Measurements from ENCODE around the gene LAMTOR5.
A peak's percentile ranks its signal among the peaks of the same experiment; 100 is the strongest.
"Not testable (repeated sequence)": the region's sequence is repeated elsewhere in the genome, so short reads cannot be mapped to it uniquely, and the experiment has no call there.

The LAMTOR5 gene

DNA sequence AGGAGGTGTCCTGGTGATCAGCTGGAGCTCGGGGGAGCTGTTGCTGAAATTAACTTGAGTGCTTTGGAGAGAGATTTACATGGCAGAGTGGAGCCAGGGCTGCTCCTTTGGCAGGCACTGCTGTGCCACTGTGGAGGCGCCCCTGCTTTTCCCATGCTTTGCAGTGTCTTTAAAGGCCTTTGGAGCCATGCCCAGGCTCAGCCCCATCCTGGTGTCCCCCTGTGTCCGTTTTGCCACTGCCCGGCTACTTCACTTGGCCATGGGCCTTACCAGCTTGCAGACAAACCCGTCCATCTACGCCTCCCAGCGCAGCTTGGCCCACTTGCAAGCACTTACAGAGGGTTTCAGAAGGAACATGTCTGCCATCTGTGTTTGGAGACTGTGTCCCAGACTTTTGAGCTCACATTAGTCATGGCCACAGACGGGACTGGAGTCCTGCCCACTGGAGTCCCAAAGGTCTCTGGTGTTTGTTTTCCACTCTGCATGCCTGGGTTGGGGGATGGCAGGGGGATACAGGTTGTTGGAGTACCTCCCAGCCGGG, 18.2 kb upstream of the LAMTOR5 start:
- Histone ChIP-seq H3K4me1 (peaks cover 0 to 4% (median 0%) of the 10 kb centered on the region in 4 donors), H3K4me3 (no peak overlapping the region), H3K9me3 (no peaks in the 10 kb centered on the region), H3K27me3 (peaks cover 0 to 4% of the 10 kb centered on the region in 2 donors), H3K27ac (peak overlapping the region in 1 of 2 donors; percentile 5), H3K36me3 (no peaks in the 10 kb centered on the region)
- peak; percentile 68 to 71 for DNase-seq
- intact Hi-C loops (cut with DNase I; ENCODE audit: low total_unique reads) = no loop called here
- TF ChIP-seq, protein P1, sequence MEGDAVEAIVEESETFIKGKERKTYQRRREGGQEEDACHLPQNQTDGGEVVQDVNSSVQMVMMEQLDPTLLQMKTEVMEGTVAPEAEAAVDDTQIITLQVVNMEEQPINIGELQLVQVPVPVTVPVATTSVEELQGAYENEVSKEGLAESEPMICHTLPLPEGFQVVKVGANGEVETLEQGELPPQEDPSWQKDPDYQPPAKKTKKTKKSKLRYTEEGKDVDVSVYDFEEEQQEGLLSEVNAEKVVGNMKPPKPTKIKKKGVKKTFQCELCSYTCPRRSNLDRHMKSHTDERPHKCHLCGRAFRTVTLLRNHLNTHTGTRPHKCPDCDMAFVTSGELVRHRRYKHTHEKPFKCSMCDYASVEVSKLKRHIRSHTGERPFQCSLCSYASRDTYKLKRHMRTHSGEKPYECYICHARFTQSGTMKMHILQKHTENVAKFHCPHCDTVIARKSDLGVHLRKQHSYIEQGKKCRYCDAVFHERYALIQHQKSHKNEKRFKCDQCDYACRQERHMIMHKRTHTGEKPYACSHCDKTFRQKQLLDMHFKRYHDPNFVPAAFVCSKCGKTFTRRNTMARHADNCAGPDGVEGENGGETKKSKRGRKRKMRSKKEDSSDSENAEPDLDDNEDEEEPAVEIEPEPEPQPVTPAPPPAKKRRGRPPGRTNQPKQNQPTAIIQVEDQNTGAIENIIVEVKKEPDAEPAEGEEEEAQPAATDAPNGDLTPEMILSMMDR (IDR thresholded peaks at IDR 0.05) = no peak

DNA sequence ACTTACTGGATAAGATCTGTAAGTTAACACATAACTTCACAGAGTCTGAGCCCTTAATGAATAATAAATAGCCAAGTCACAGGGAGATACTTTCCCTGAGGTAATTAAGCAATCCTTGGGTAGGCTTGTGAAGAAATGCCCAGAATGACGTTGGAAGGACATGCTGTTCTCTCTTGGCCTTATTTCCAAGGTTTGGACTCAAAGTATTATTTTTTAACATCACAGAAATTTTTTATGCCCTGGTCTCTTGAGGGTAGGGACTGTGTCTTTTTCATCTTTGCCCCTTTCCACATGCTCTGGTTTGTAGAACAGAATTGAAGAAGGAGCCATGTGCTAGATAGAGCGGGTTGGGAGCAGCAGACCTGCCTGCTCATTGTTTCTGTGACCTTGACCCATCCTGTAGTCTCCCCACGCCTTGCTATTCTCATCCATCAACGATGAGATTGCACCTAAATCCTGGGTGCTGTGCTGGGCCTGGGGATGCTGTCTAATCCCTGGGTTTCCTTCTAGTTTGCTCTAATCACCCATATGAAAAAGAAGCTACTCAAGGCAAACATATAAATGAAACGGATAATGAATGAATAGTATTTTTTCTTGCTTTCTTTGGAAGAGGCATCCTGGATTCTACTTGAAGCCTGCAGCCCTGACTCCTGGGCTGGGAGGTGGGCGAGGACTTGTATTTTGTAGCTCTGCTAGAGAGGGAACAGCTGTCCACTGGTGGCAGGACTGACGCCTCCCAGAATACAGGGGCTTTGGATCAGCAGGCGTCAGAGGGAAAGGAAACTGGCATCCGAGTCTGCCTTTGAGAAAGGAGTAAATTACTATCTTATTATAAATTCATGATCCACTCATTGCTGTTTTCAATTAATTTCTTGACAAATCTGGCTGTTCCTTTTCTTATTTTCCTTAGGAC, 17.5 kb upstream of the LAMTOR5 start:
- Histone ChIP-seq H3K9me3 (no peaks in the 10 kb centered on the region), H3K27ac (peak overlapping the region in 1 of 2 donors; percentile 5), H3K4me3 (no peak overlapping the region), H3K27me3 (peaks cover 0 to 2% of the 10 kb centered on the region in 2 donors), H3K36me3 (no peaks in the 10 kb centered on the region), H3K4me1 (peaks cover 0 to 4% (median 0%) of the 10 kb centered on the region in 4 donors)
- intact Hi-C loops (cut with DNase I; ENCODE audit: low total_unique reads) = no loop called here
- TF ChIP-seq, protein P1 (IDR thresholded peaks at IDR 0.05) = no peak
- DNase-seq = peak in 1 of 2 donors; percentile 33

DNA sequence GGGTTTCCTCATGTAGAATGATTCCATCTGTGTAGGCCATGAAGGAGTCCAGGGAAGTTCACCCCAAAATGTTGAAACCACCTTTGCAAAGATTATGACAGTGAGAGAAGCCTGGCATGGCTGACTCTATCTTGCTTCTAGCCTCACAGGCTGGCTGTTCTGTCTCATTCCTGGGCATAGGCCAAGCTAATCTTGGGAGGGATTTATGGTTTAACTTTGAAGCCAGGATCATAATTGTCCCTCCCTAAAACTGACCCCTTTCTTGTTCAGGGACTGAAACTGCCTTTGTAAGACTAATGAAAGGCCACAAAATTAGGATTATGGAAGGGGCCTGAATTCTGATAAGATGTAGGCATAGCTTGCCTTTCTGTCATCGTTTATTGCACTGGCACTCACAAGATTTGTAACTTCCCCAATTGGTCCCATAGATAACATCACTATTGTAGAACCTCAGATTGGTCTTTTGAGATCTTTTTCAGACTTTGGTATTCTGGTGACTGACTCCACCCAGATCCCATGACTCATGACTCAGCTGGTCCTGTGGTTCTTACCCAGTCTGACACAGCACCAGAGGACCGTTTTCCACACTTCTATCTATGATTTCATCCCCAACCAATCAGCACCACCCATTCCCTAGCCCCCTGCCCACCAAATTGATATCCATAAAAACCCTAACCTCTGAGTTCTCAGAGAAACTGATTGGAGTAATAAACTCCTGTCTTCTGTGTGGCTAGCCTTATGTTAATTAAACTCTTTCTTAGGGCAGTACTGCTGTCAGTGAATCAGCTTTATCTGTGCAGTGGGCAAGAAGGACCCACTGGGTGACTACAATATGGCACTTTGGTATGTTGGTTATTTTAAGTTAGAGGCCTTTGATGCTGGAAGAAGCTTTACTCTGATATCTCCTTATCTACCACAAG, 13.6 kb upstream of the LAMTOR5 start:
- TF ChIP-seq, protein P1 (IDR thresholded peaks at IDR 0.05) = no peak

DNA sequence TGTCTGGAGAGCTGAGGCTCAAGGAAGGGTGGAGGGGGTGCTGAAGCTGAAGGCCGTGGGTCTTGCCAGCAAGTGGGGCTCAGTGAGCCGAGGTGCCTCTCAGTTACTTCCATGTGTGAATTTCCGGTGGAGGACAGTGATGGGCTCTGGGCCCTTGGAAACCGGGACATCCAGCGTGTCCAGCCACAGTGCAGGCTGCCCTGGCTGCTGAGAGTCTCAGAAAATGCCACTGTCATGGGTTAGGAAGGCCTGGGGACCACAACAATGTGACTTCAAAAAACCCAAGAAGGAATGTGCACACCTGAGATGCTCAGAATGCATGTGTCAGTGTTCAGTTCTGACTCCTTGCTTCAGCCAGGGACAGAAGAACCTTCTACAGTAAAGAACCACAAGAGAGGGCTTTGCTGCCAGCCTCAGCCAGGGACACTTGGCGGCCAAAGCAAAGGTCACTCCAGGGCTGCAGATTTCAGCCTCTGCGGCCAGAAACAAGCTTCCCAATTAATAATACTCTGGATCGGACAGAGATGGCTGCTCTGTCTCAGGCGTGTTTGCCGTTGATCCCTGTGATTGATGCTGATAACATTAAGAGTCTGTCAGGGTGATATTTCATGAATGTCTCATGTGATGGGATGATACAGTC, 12.6 kb upstream of the LAMTOR5 start:
- DNase-seq = peak in 1 of 2 donors; percentile 59
- Histone ChIP-seq H3K9me3 (no peaks in the 10 kb centered on the region), H3K4me3 (no peak overlapping the region), H3K27me3 (no peaks in the 10 kb centered on the region), H3K36me3 (no peaks in the 10 kb centered on the region), H3K4me1 (peaks cover 0 to 3% (median 0%) of the 10 kb centered on the region in 4 donors), H3K27ac (peak overlapping the region in 1 of 2 donors; percentile 16)
- intact Hi-C loops (cut with DNase I; ENCODE audit: low total_unique reads) = no loop called here
- TF ChIP-seq, protein P1 (IDR thresholded peaks at IDR 0.05) = no peak

More for the DNA sequence above, 13.6 kb upstream of the LAMTOR5 start:
- H3K9me3 ChIP-seq = no peaks in the 10 kb centered on the region
- peak overlapping the region in 1 of 2 donors; percentile 16 for H3K27ac ChIP-seq
- no peak overlapping the region for H3K4me3 ChIP-seq
- peaks cover 0 to 4% (median 0%) of the 10 kb centered on the region in 4 donors for H3K4me1 ChIP-seq
- intact Hi-C loops (cut with DNase I; ENCODE audit: low total_unique reads) = no loop called here
- H3K36me3 ChIP-seq = no peaks in the 10 kb centered on the region
- H3K27me3 ChIP-seq = no peaks in the 10 kb centered on the region
- peak; percentile 65 to 79 for DNase-seq

DNA sequence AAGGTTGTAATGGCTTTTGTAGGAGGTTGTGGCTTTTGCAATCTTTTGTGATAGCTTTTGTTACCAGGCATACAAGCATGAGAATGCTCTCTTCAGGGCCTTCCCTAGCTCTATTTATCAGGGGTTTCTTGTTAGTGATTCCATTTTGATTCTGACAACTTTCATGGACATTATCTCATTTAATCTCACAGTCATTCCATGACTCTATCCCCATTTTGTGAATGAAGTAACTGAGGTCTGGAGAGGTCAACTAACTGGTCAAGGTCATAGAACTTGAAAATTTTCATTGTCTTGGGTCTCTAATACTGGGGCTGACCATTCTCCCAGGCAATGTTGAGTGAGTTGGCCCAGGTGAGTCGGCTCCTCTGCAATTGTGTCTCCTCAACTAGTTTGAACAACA, 11.2 kb upstream of the LAMTOR5 start:
- Histone ChIP-seq H3K9me3 (no peaks in the 10 kb centered on the region), H3K27me3 (no peaks in the 10 kb centered on the region), H3K4me1 (no peaks in the 10 kb centered on the region), H3K36me3 (no peaks in the 10 kb centered on the region), H3K27ac (no peak overlapping the region), H3K4me3 (no peak overlapping the region)
- DNase-seq = no peak
- TF ChIP-seq, protein P1 (IDR thresholded peaks at IDR 0.05) = no peak
- intact Hi-C loops (cut with DNase I; ENCODE audit: low total_unique reads) = no loop called here

DNA sequence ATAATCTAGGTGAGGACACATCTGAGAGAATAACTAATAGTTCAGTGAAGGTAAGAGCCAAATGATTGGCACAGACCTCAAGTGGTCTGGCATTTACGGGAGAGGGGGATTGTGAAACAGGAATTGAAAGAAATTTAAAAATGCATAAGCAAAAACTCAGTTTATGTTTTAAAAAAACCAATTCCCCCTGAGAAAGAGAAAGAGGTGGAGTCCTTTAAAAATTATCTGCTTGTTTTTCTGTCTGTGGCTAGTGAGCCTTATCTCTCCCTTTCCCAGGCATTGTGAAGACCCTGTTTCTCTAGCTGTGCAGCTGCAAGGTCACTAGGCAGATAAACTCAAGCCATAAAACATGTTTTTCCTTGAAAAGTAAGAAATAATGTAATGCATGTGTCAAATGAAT, 5.6 kb upstream of the LAMTOR5 start:
- H3K36me3 ChIP-seq, H3K9me3 ChIP-seq, H3K4me3 ChIP-seq, H3K27me3 ChIP-seq, H3K27ac ChIP-seq, DNase-seq: not testable (repeated sequence)
- intact Hi-C loops (cut with DNase I; ENCODE audit: low total_unique reads) = loop anchor here (5.0 kb wide), 1 partner anchor 44 kb away; no protein-coding TSS in a partner anchor
- peaks cover 0 to 14% (median 3%) of the 10 kb centered on the region in 4 donors for H3K4me1 ChIP-seq

Measured in tibial artery (tissue), 4 donors.